CD14-positive monocyte (primary cell): ENCODE measurements around the gene RFX2. TPM values are rescaled to one million over a fixed set of nuclear protein-coding genes. Genes with fewer than 3 reads are reported as not detected.

Experiments used
- DNase-seq, 3 donors: peaks; one replicate each; pipeline ENCODE4 v3.0.0-alpha.2; 2011 to 2022
- H2AFZ ChIP-seq: 2 replicates; pipeline ENCODE4 v1.6.0; 2012; ENCODE audit warnings: mild to moderate bottlenecking, low read depth, low read length, inconsistent platforms; ENCODE audit not compliant: insufficient read depth, poor library complexity, severe bottlenecking
- H3K27ac ChIP-seq, 2 donors: 1 replicate in 1 of 2; 2 replicates in 1 of 2; pipeline ENCODE4 v1.5.1; 2012 to 2013; ENCODE audit warnings: low read length in 2 of 2, control low read depth in 1 of 2, inconsistent platforms in 1 of 2, low read depth in 1 of 2, mild to moderate bottlenecking in 1 of 2
- H3K27me3 ChIP-seq, 2 donors: one replicate each; pipeline versions ENCODE4 v1.6.0 to v1.6.1; 2011 to 2013; ENCODE audit warnings: low read length in 2 of 2; ENCODE audit not compliant: control insufficient read depth in 2 of 2, insufficient read depth in 2 of 2
- H3K36me3 ChIP-seq, 2 donors: replicated peaks in 1 of 2; 1 replicate in 1 of 2; 2 replicates in 1 of 2; pipeline versions ENCODE4 v1.5.1 to v1.6.1; 2012 to 2013; ENCODE audit warnings: low read length in 2 of 2, control low read depth in 1 of 2, inconsistent platforms in 1 of 2, mild to moderate bottlenecking in 1 of 2; ENCODE audit not compliant: insufficient read depth in 2 of 2, control insufficient read depth in 1 of 2
- H3K4me1 ChIP-seq, 2 donors: 1 replicate in 1 of 2; 2 replicates in 1 of 2; pipeline versions ENCODE4 v1.5.1 to v1.6.1; 2012 to 2013; ENCODE audit warnings: low read length in 2 of 2, control low read depth in 1 of 2, inconsistent platforms in 1 of 2, mild to moderate bottlenecking in 1 of 2, moderate library complexity in 1 of 2; ENCODE audit not compliant: insufficient read depth in 2 of 2, control insufficient read depth in 1 of 2
- H3K4me2 ChIP-seq: replicated peaks from 2 replicates; pipeline ENCODE3; 2012; ENCODE audit warnings: low read length, moderate library complexity, mild to moderate bottlenecking; ENCODE audit not compliant: poor library complexity, severe bottlenecking; ENCODE audit errors: extremely low read depth
- H3K4me3 ChIP-seq, 3 experiments: fragments of 200-600 bp in 1 of 3; sonication (generic) in 1 of 3; replicated peaks in 1 of 3; 1 replicate in 2 of 3; 2 replicates in 1 of 3; pipeline ENCODE4 v1.5.1; 2011 to 2013; ENCODE audit warnings: low read length in 3 of 3, mild to moderate bottlenecking in 3 of 3, control low read depth in 2 of 3, low read depth in 2 of 3, inconsistent platforms in 1 of 3, moderate library complexity in 1 of 3
- H3K79me2 ChIP-seq: 2 replicates; pipeline ENCODE4 v1.6.0; 2012; ENCODE audit warnings: mild to moderate bottlenecking, control low read depth, inconsistent platforms, low read length, moderate library complexity; ENCODE audit not compliant: insufficient read depth
- H3K9ac ChIP-seq: 2 replicates; pipeline ENCODE4 v1.6.0; 2017; ENCODE audit warnings: low read length, mild to moderate bottlenecking; ENCODE audit not compliant: insufficient read depth, poor library complexity, severe bottlenecking
- H3K9me3 ChIP-seq, 2 donors: replicated peaks in 1 of 2; 1 replicate in 1 of 2; 2 replicates in 1 of 2; pipeline versions ENCODE4 v1.5.1 to v1.6.1; 2012 to 2013; ENCODE audit warnings: low read length in 2 of 2, control low read depth in 1 of 2; ENCODE audit not compliant: control insufficient read depth in 1 of 2, insufficient read depth in 1 of 2
- H4K20me1 ChIP-seq: 2 replicates; pipeline ENCODE4 v1.6.0; 2012; ENCODE audit warnings: mild to moderate bottlenecking, low read length, control low read depth, moderate library complexity; ENCODE audit not compliant: insufficient read depth
- H3K27ac Mint-ChIP-seq, 7 donors: one replicate each; pipeline ENCODE4 v1.8.0; 2020; ENCODE audit warnings: mild to moderate bottlenecking in 7 of 7, mixed read lengths in 7 of 7, moderate library complexity in 6 of 7, inconsistent platforms in 2 of 7
- H3K27me3 Mint-ChIP-seq, 3 donors: one replicate each; pipeline ENCODE4 v1.8.0; 2021 to 2022; ENCODE audit warnings: low read depth in 3 of 3, mild to moderate bottlenecking in 3 of 3, mixed read lengths in 3 of 3, moderate library complexity in 3 of 3, inconsistent platforms in 1 of 3
- H3K36me3 Mint-ChIP-seq, 2 donors: one replicate each; pipeline ENCODE4 v1.8.0; 2020; ENCODE audit warnings: mixed read lengths in 2 of 2, inconsistent platforms in 1 of 2, mild to moderate bottlenecking in 1 of 2
- H3K4me1 Mint-ChIP-seq: one replicate; pipeline ENCODE4 v1.8.0; 2020; ENCODE audit warnings: mild to moderate bottlenecking, mixed read lengths
- H3K4me3 Mint-ChIP-seq, 2 donors: one replicate each; pipeline ENCODE4 v1.8.0; 2020; ENCODE audit warnings: mild to moderate bottlenecking in 2 of 2, mixed read lengths in 2 of 2, moderate library complexity in 1 of 2
- H3K9me3 Mint-ChIP-seq, 7 donors: one replicate each; pipeline ENCODE4 v1.8.0; 2020 to 2022; ENCODE audit warnings: mixed read lengths in 7 of 7, mild to moderate bottlenecking in 6 of 7, moderate library complexity in 6 of 7, inconsistent platforms in 2 of 7
- CTCF ChIP-seq: fragments of 200-600 bp; IDR thresholded peaks from one replicate; pipeline ENCODE4 v1.8.0; 2022; ENCODE audit warnings: antibody characterized with exemption, mild to moderate bottlenecking
- WGBS: methylation state at CpG from one replicate; pipeline ENCODE4 v1.1.5; 2013; ENCODE audit warnings: missing lambda C conversion rate; ENCODE audit not compliant: insufficient coverage; 5-methylcytosine and 5-hydroxymethylcytosine counted together
- intact Hi-C, 2 donors: fragments of 100-400 bp; cut with micrococcal nuclease; formaldehyde crosslinking; loops; one replicate each; pipeline versions ENCODE4 v1.15.0 to v1.15.1; 2023
- polyA plus RNA-seq, 3 donors: library from polyadenylated mRNA; depleted of rRNA in 1 of 3; unstranded in 2 of 3; stranded (reverse) in 1 of 3; fragments of 300-500 nt in 2 of 3; fragments of >200 nt in 1 of 3; fragmentation: Illumina TruSeq in 2 of 3; gene quantifications; 1 replicate in 2 of 3; 2 replicates in 1 of 3; pipeline ENCODE4 v1.2.3, GENCODE V29; 2012 to 2021

Gene RFX2
- polyA plus RNA-seq, 3 donors, result 5.7 to 12.9 (median 8.7) TPM

GRCh38 chr19:6061376-6062130 is 48.7 kb downstream of the RFX2 start:
- no peak for TF ChIP-seq CTCF
- peaks cover 16 to 44% of the 10 kb centered on the region in 2 donors for H3K36me3 Mint-ChIP-seq
- no peaks in the 10 kb centered on the region for H3K79me2 ChIP-seq
- peak overlapping the region; percentile 43 to 70 for H3K4me3 Mint-ChIP-seq
- no peak overlapping the region for H3K4me3 ChIP-seq
- H3K4me2 ChIP-seq, result peak overlapping the region; percentile 48
- intact Hi-C loops, result no loop called here
- H3K27ac Mint-ChIP-seq, result peak overlapping the region; percentile 95 to 99 (median 99)
- 86% methylated on average over 4 of the region's 16 CpGs for WGBS
- H3K9me3 Mint-ChIP-seq, result peaks cover 0 to 3% (median 0%) of the 10 kb centered on the region in 7 donors
- peaks cover 0 to 18% (median 0%) of the 10 kb centered on the region in 3 donors for H3K27me3 Mint-ChIP-seq
- no peaks in the 10 kb centered on the region for H4K20me1 ChIP-seq
- peak overlapping the region; percentile 54 for H3K9ac ChIP-seq
- H2AFZ ChIP-seq, result no peak overlapping the region
- H3K27me3 ChIP-seq, result no peaks in the 10 kb centered on the region
- no peak for DNase-seq
- H3K27ac ChIP-seq, result peak overlapping the region; percentile 78 to 95
- no peaks in the 10 kb centered on the region for H3K36me3 ChIP-seq
- peaks cover 98% of the 10 kb centered on the region for H3K4me1 Mint-ChIP-seq
- peaks cover 91 to 93% of the 10 kb centered on the region in 2 donors for H3K4me1 ChIP-seq
- H3K9me3 ChIP-seq, result no peaks in the 10 kb centered on the region

GRCh38 chr19:6060600-6061375 is 49.5 kb downstream of the RFX2 start:
- H3K4me2 ChIP-seq, result no peak overlapping the region
- no peak for TF ChIP-seq CTCF
- no peaks in the 10 kb centered on the region for H3K79me2 ChIP-seq
- H3K9ac ChIP-seq, result no peak overlapping the region
- peaks cover 0 to 17% (median 0%) of the 10 kb centered on the region in 3 donors for H3K27me3 Mint-ChIP-seq
- no peaks in the 10 kb centered on the region for H3K36me3 ChIP-seq
- H3K4me3 Mint-ChIP-seq, result peak overlapping the region; percentile 40 to 52
- peak overlapping the region; percentile 3 to 95 for H3K27ac ChIP-seq
- H3K9me3 ChIP-seq, result no peaks in the 10 kb centered on the region
- peak in 2 of 3 donors; percentile 77 for DNase-seq
- H3K4me1 ChIP-seq, result peaks cover 91 to 93% of the 10 kb centered on the region in 2 donors
- no peak overlapping the region for H2AFZ ChIP-seq
- 58% methylated on average over 20 of the region's 21 CpGs for WGBS
- H3K4me1 Mint-ChIP-seq, result peaks cover 98% of the 10 kb centered on the region
- no peaks in the 10 kb centered on the region for H3K27me3 ChIP-seq
- peaks cover 18 to 46% of the 10 kb centered on the region in 2 donors for H3K36me3 Mint-ChIP-seq
- H3K27ac Mint-ChIP-seq, result peak overlapping the region; percentile 95 to 99 (median 99)
- H3K9me3 Mint-ChIP-seq, result peaks cover 0 to 3% (median 0%) of the 10 kb centered on the region in 7 donors
- no peak overlapping the region for H3K4me3 ChIP-seq
- intact Hi-C loops, result no loop called here
- no peaks in the 10 kb centered on the region for H4K20me1 ChIP-seq
